HL-60 (cell line): ENCODE data around the gene SOX9.

Experiments used
- TF ChIP-seq, protein P1 (sequence below): IDR thresholded peaks from one replicate; pipeline ENCODE4 v1.5.1; 2011; ENCODE audit warnings: low read length, control low read depth, inconsistent platforms; ENCODE audit not compliant: insufficient read depth
- TF ChIP-seq, protein P2 (sequence below): IDR thresholded peaks from 2 replicates; pipeline ENCODE4 v1.6.1; 2012; ENCODE audit warnings: low read depth; ENCODE audit not compliant: insufficient replicate concordance

DNA sequence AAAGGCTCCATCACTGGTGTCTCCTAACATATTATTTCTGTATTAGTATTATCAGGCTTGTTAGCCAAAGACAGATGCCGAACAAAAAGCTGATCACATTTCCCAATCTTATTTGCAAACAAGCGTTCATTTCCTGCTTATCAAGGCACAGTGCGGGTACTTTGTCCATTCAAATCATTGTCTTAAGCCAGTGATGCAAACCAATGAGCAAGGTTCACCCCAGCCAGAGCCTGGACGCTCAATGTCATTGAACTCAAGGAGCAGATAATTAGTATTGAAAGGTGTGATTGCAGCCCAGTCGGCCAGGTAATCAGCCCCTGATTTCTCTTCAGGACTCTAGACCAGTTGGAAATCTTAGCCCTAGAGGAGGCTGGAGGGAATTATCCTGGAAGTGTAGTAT is 20.4 kb upstream of the SOX9 start:
- TF ChIP-seq, protein P1, sequence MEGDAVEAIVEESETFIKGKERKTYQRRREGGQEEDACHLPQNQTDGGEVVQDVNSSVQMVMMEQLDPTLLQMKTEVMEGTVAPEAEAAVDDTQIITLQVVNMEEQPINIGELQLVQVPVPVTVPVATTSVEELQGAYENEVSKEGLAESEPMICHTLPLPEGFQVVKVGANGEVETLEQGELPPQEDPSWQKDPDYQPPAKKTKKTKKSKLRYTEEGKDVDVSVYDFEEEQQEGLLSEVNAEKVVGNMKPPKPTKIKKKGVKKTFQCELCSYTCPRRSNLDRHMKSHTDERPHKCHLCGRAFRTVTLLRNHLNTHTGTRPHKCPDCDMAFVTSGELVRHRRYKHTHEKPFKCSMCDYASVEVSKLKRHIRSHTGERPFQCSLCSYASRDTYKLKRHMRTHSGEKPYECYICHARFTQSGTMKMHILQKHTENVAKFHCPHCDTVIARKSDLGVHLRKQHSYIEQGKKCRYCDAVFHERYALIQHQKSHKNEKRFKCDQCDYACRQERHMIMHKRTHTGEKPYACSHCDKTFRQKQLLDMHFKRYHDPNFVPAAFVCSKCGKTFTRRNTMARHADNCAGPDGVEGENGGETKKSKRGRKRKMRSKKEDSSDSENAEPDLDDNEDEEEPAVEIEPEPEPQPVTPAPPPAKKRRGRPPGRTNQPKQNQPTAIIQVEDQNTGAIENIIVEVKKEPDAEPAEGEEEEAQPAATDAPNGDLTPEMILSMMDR: no peak
- TF ChIP-seq, protein P2, sequence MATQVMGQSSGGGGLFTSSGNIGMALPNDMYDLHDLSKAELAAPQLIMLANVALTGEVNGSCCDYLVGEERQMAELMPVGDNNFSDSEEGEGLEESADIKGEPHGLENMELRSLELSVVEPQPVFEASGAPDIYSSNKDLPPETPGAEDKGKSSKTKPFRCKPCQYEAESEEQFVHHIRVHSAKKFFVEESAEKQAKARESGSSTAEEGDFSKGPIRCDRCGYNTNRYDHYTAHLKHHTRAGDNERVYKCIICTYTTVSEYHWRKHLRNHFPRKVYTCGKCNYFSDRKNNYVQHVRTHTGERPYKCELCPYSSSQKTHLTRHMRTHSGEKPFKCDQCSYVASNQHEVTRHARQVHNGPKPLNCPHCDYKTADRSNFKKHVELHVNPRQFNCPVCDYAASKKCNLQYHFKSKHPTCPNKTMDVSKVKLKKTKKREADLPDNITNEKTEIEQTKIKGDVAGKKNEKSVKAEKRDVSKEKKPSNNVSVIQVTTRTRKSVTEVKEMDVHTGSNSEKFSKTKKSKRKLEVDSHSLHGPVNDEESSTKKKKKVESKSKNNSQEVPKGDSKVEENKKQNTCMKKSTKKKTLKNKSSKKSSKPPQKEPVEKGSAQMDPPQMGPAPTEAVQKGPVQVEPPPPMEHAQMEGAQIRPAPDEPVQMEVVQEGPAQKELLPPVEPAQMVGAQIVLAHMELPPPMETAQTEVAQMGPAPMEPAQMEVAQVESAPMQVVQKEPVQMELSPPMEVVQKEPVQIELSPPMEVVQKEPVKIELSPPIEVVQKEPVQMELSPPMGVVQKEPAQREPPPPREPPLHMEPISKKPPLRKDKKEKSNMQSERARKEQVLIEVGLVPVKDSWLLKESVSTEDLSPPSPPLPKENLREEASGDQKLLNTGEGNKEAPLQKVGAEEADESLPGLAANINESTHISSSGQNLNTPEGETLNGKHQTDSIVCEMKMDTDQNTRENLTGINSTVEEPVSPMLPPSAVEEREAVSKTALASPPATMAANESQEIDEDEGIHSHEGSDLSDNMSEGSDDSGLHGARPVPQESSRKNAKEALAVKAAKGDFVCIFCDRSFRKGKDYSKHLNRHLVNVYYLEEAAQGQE: no peak
